ENCODE results near the gene ATF2. TPM values are rescaled to one million over a fixed set of nuclear protein-coding genes. Genes with fewer than 3 reads are reported as not detected.

The ATF2 gene
- total and polyA plus RNA-seq, 2 donors from 2014 or later = 14.1 to 55.6 TPM

DNA sequence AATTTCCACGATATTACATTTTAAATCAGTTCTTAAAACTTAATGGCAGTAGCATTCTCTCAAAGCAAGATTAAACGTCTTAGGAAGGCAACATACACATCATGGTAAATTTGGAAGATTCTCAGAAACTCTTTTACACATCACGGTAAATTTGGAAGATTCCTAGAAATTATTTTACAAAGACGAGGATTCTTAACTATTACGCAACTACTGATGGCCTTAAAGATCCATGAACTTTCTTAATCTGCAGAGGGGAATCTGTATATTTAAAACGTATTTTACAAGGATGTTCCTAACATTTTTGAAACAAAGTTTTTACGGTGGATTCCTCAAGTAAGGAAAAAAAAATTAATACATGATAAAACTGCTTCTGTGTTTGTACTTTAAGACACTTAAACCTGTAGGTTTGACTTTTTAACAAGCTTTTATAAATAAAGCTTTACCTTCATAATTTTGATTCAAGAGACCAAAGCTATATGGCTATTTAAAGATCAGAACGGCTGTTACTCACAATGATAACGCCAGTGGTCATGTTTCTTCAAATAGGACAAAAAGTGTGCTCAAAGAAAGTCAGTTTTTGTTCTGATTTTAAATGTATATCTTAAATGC, 1.7 kb downstream of the ATF2 start:
- intact Hi-C loops (cut with DNase I) = no loop called here
- Histone ChIP-seq H3K27me3 (ENCODE audit: control insufficient read depth, insufficient read depth, low read length) (no peaks in the 10 kb centered on the region), H3K4me3 (ENCODE audit: low read length in 3 of 3) (peak overlapping the region in 2 of 3 donors; percentile 96 to 100), H3K9ac (ENCODE audit: low read length in 3 of 3) (peak overlapping the region in 1 of 3 donors; percentile 100), H3K4me1 (ENCODE audit: control insufficient read depth in 2 of 3, insufficient read depth in 2 of 3, low read depth in 1 of 3, low read length in 3 of 3) (peaks cover 0 to 2% (median 0%) of the 10 kb centered on the region in 3 donors), H3K36me3 (ENCODE audit: control insufficient read depth in 2 of 3, insufficient read depth in 3 of 3, low read length in 3 of 3) (no peaks in the 10 kb centered on the region), H3K27ac (ENCODE audit: low read depth in 2 of 2, low read length in 2 of 2) (no peak overlapping the region), H3K9me3 (ENCODE audit: control insufficient read depth in 2 of 3, insufficient read depth in 1 of 3, low read length in 3 of 3) (no peaks in the 10 kb centered on the region)
- DNase-seq = peak in 1 of 5 donors; percentile 7
- TF ChIP-seq, protein P1, sequence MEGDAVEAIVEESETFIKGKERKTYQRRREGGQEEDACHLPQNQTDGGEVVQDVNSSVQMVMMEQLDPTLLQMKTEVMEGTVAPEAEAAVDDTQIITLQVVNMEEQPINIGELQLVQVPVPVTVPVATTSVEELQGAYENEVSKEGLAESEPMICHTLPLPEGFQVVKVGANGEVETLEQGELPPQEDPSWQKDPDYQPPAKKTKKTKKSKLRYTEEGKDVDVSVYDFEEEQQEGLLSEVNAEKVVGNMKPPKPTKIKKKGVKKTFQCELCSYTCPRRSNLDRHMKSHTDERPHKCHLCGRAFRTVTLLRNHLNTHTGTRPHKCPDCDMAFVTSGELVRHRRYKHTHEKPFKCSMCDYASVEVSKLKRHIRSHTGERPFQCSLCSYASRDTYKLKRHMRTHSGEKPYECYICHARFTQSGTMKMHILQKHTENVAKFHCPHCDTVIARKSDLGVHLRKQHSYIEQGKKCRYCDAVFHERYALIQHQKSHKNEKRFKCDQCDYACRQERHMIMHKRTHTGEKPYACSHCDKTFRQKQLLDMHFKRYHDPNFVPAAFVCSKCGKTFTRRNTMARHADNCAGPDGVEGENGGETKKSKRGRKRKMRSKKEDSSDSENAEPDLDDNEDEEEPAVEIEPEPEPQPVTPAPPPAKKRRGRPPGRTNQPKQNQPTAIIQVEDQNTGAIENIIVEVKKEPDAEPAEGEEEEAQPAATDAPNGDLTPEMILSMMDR (IDR thresholded peaks at IDR 0.05; ENCODE audit: borderline replicate concordance, extremely low read depth, insufficient read depth) = no peak
- no peak for FAIRE-seq

DNA sequence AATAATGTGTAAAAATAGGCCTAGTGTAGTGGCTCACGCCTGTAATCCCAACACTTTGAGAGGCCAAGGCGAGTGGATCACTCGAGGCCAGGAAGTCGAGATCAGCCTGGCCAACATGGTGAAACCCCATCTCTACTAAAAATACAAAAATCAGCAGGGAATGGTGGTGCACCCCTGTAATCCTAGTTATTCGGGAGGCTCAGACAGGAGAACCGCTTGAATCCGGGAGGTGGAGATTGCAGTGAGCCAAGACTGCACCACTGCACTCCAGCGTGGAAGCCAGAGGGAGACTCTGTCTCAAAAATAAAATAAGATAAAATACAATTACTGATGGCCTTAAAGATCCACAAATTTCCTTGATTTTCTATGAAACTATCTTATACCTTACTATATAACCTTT, 3.8 kb downstream of the ATF2 start:
- TF ChIP-seq, protein P1 (IDR thresholded peaks at IDR 0.05; ENCODE audit: borderline replicate concordance, extremely low read depth, insufficient read depth) = no peak
- H3K27me3 ChIP-seq (ENCODE audit: control insufficient read depth, insufficient read depth, low read length) = no peaks in the 10 kb centered on the region
- H3K27ac ChIP-seq (ENCODE audit: low read depth in 2 of 2, low read length in 2 of 2) = no peak overlapping the region
- no peak overlapping the region for H3K4me3 ChIP-seq (ENCODE audit: low read length in 3 of 3)
- H3K9me3 ChIP-seq (ENCODE audit: control insufficient read depth in 2 of 3, insufficient read depth in 1 of 3, low read length in 3 of 3) = no peaks in the 10 kb centered on the region
- DNase-seq = no peak
- no peaks in the 10 kb centered on the region for H3K36me3 ChIP-seq (ENCODE audit: control insufficient read depth in 2 of 3, insufficient read depth in 3 of 3, low read length in 3 of 3)
- intact Hi-C loops (cut with DNase I) = no loop called here
- peaks cover 0 to 2% (median 0%) of the 10 kb centered on the region in 3 donors for H3K4me1 ChIP-seq (ENCODE audit: control insufficient read depth in 2 of 3, insufficient read depth in 2 of 3, low read depth in 1 of 3, low read length in 3 of 3)
- no peak overlapping the region for H3K9ac ChIP-seq (ENCODE audit: low read length in 3 of 3)
- FAIRE-seq = no peak

DNA sequence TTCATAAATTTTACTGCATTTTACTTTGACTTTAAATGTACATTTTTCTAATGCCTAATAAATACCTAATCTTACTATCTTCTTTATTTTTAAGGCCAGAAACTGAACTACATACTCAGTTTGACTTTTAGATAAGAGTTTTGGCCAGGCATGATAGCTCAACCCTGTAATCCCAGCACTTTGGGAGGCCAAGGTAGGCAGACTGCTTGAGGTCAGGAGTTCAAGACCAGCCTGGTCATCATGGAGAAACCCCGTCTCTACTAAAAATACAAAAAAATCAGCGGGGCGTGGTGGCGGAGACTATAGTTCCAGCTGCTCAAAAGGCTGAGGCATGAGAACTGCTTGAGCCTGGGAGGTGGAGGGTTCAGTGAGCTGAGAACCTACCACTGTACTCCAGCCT, 9.1 kb downstream of the ATF2 start:
- H3K27me3 ChIP-seq (ENCODE audit: control insufficient read depth, insufficient read depth, low read length) = no peaks in the 10 kb centered on the region
- no peak overlapping the region for H3K4me3 ChIP-seq (ENCODE audit: low read length in 3 of 3)
- TF ChIP-seq, protein P1 (IDR thresholded peaks at IDR 0.05; ENCODE audit: borderline replicate concordance, extremely low read depth, insufficient read depth) = no peak
- no peak overlapping the region for H3K27ac ChIP-seq (ENCODE audit: low read depth in 2 of 2, low read length in 2 of 2)
- peaks cover 0 to 2% (median 0%) of the 10 kb centered on the region in 3 donors for H3K4me1 ChIP-seq (ENCODE audit: control insufficient read depth in 2 of 3, insufficient read depth in 2 of 3, low read depth in 1 of 3, low read length in 3 of 3)
- no peaks in the 10 kb centered on the region for H3K9me3 ChIP-seq (ENCODE audit: control insufficient read depth in 2 of 3, insufficient read depth in 1 of 3, low read length in 3 of 3)
- intact Hi-C loops (cut with DNase I) = no loop called here
- FAIRE-seq (no peak), DNase-seq (no peak)
- H3K36me3 ChIP-seq (ENCODE audit: control insufficient read depth in 2 of 3, insufficient read depth in 3 of 3, low read length in 3 of 3) = no peaks in the 10 kb centered on the region
- no peak overlapping the region for H3K9ac ChIP-seq (ENCODE audit: low read length in 3 of 3)

DNA sequence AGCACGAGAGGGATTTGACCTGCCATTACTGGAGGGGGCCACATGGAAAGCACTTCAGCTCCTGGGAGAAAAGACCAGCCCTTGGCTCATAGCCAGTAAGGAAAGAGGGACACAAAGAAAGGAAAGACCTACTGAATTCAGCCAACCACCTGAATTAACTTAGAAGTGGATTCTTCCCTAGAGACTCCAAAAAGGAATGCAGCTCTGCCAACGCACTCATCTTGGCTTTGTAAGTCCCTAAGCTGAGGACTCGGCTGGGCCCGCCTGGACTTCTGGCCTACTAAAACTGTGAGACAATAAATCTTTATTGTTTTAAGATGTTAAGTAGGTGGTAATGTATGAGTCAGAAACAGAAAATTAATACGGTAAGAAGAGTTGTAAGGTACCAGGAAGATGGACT, 11.5 kb downstream of the ATF2 start:
- FAIRE-seq (no peak), DNase-seq (no peak)
- no peaks in the 10 kb centered on the region for H3K27me3 ChIP-seq (ENCODE audit: control insufficient read depth, insufficient read depth, low read length)
- H3K4me3 ChIP-seq (ENCODE audit: low read length in 3 of 3) = no peak overlapping the region
- TF ChIP-seq, protein P1 (IDR thresholded peaks at IDR 0.05; ENCODE audit: borderline replicate concordance, extremely low read depth, insufficient read depth) = no peak
- no peaks in the 10 kb centered on the region for H3K36me3 ChIP-seq (ENCODE audit: control insufficient read depth in 2 of 3, insufficient read depth in 3 of 3, low read length in 3 of 3)
- no peak overlapping the region for H3K27ac ChIP-seq (ENCODE audit: low read depth in 2 of 2, low read length in 2 of 2)
- peaks cover 0 to 2% (median 0%) of the 10 kb centered on the region in 3 donors for H3K4me1 ChIP-seq (ENCODE audit: control insufficient read depth in 2 of 3, insufficient read depth in 2 of 3, low read depth in 1 of 3, low read length in 3 of 3)
- H3K9ac ChIP-seq (ENCODE audit: low read length in 3 of 3) = no peak overlapping the region
- no peaks in the 10 kb centered on the region for H3K9me3 ChIP-seq (ENCODE audit: control insufficient read depth in 2 of 3, insufficient read depth in 1 of 3, low read length in 3 of 3)
- intact Hi-C loops (cut with DNase I) = no loop called here

All from kidney (tissue), 14 donors.